Measurements from ENCODE around the gene SLC25A31.

SLC25A31 gene

GRCh38 chr4:127730142-127730913 is at the start of gene SLC25A31:
Gene SLC25A31, plus strand, starts transcription at chr4:127730400. Its CDS starts 146 bp downstream, at chr4:127730546.
- DNase-seq (ENCODE audit: low read depth): no peak

GRCh38 chr4:127685292-127685691 is 44.9 kb upstream of the SLC25A31 start:
- no peak for DNase-seq (ENCODE audit: low read depth)

GRCh38 chr4:127686658-127687057 is 43.5 kb upstream of the SLC25A31 start:
- no peak for DNase-seq (ENCODE audit: low read depth)

- DNase-seq (ENCODE audit: low read depth): no peak
Observed at GRCh38 chr4:127687580-127687979, 42.6 kb upstream of the SLC25A31 start.

- DNase-seq (ENCODE audit: low read depth): peak; percentile 10
Observed at GRCh38 chr4:127698789-127699200, 31.4 kb upstream of the SLC25A31 start.

GRCh38 chr4:127708985-127709384 is 21.2 kb upstream of the SLC25A31 start:
- no peak for DNase-seq (ENCODE audit: low read depth)

- no peak for DNase-seq (ENCODE audit: low read depth)
Observed at GRCh38 chr4:127709456-127709855, 20.7 kb upstream of the SLC25A31 start.

- no peak for DNase-seq (ENCODE audit: low read depth)
Observed at GRCh38 chr4:127731406-127731805, 1.2 kb downstream of the SLC25A31 start.

- DNase-seq (ENCODE audit: low read depth): peak; percentile 16
Observed at GRCh38 chr4:127732623-127733328, 2.6 kb downstream of the SLC25A31 start.

GRCh38 chr4:127734976-127735375 is 4.8 kb downstream of the SLC25A31 start:
- no peak for DNase-seq (ENCODE audit: low read depth)

- no peak for DNase-seq (ENCODE audit: low read depth)
Observed at GRCh38 chr4:127737295-127737694, 7.1 kb downstream of the SLC25A31 start.

- DNase-seq (ENCODE audit: low read depth): no peak
Observed at GRCh38 chr4:127741247-127741646, 11.0 kb downstream of the SLC25A31 start.

- no peak for DNase-seq (ENCODE audit: low read depth)
Observed at GRCh38 chr4:127747883-127748282, 17.7 kb downstream of the SLC25A31 start.

GRCh38 chr4:127748957-127749356 is 18.8 kb downstream of the SLC25A31 start:
- no peak for DNase-seq (ENCODE audit: low read depth)

- DNase-seq (ENCODE audit: low read depth): no peak
Observed at GRCh38 chr4:127756906-127757305, 26.7 kb downstream of the SLC25A31 start.

- no peak for DNase-seq (ENCODE audit: low read depth)
Observed at GRCh38 chr4:127759228-127759820, 29.1 kb downstream of the SLC25A31 start.

- no peak for DNase-seq (ENCODE audit: low read depth)
Observed at GRCh38 chr4:127759893-127760292, 29.7 kb downstream of the SLC25A31 start.

- no peak for DNase-seq (ENCODE audit: low read depth)
Observed at GRCh38 chr4:127771535-127772275, 41.5 kb downstream of the SLC25A31 start.

- DNase-seq (ENCODE audit: low read depth): no peak
Observed at GRCh38 chr4:127772769-127773671, 42.8 kb downstream of the SLC25A31 start.

- no peak for DNase-seq (ENCODE audit: low read depth)
Observed at GRCh38 chr4:127775843-127776242, 45.6 kb downstream of the SLC25A31 start.

GRCh38 chr4:127776620-127777019 is 46.4 kb downstream of the SLC25A31 start:
- no peak for DNase-seq (ENCODE audit: low read depth)

All from GM04504 (cell line).